Fibroblast of lung (primary cell): ENCODE measurements around the gene WHRN.

ENCODE experiments used
- CTCF ChIP-seq, 2 donors: IDR thresholded peaks in 1 of 2; conservative IDR thresholded peaks in 1 of 2; 1 replicate in 1 of 2; 2 replicates in 1 of 2; pipeline ENCODE4 v1.5.1; 2011 to 2012; ENCODE audit warnings: low read length in 2 of 2, control low read depth in 1 of 2, inconsistent platforms in 1 of 2, low read depth in 1 of 2, mild to moderate bottlenecking in 1 of 2
- EZH2 ChIP-seq: IDR thresholded peaks from 2 replicates; pipeline ENCODE4 v1.5.1; 2012; ENCODE audit warnings: low read length, control low read depth, mild to moderate bottlenecking; ENCODE audit errors: missing control alignments

- TF ChIP-seq CTCF (conservative IDR thresholded peaks at IDR 0.05 in 1 of 2, IDR thresholded peaks at IDR 0.05 in 1 of 2; ENCODE audit: low read depth in 1 of 2, low read length in 2 of 2): no peak
- no peak for TF ChIP-seq EZH2
These were observed 34.1 kb downstream of the WHRN start for GRCh38 chr9:114471157-114471556.
